OCI-LY7 (cell line): ENCODE data around the gene FASTK. TPM values are rescaled to one million over a fixed set of nuclear protein-coding genes. Genes with fewer than 3 reads are reported as not detected.

Experiments used
- BruUV-seq: library from RNA; stranded (reverse); fragments of 400-500 nt; replicated peaks from 2 replicates; lab custom pipeline; 2021; lab: Mats Ljungman, UMichigan
- CTCF ChIA-PET: fragments of 300-600 bp; sonication (Branson Sonifier 250); formaldehyde crosslinking; loops from one replicate; lab custom pipeline; 2022; ENCODE audit warnings: antibody characterized with exemption; ENCODE audit not compliant: unreplicated experiment; lab: Charles Lee
- POLR2A ChIA-PET: fragments of 300-600 bp; sonication (Branson Sonifier 250); formaldehyde crosslinking; loops from one replicate; lab custom pipeline; 2022; ENCODE audit warnings: antibody characterized with exemption; lab: Charles Lee
- DNase-seq: peaks from one replicate; pipeline ENCODE4 v3.0.0-alpha.2; 2015; ENCODE audit warnings: low spot score
- H2AFZ ChIP-seq: fragments of 200-600 bp; sonication (generic), shearing (Covaris generic); 2 replicates; pipeline ENCODE4 v1.6.1; 2014; ENCODE audit warnings: mild to moderate bottlenecking, antibody characterized with exemption, low read length, moderate library complexity
- H3K27ac ChIP-seq: fragments of 200-600 bp; sonication (generic); 2 replicates; pipeline ENCODE4 v1.5.1; 2014; ENCODE audit warnings: mixed run types, low read depth, mild to moderate bottlenecking, moderate library complexity, low read length, inconsistent platforms; ENCODE audit not compliant: poor library complexity, severe bottlenecking
- H3K36me3 ChIP-seq: fragments of 200-600 bp; sonication (generic); 2 replicates; pipeline ENCODE4 v1.6.1; 2014; ENCODE audit warnings: mild to moderate bottlenecking, antibody characterized with exemption, low read length, moderate library complexity, mixed read lengths; ENCODE audit not compliant: insufficient read depth
- H3K4me1 ChIP-seq: fragments of 200-600 bp; sonication (generic); 2 replicates; pipeline ENCODE4 v1.5.1; 2014; ENCODE audit warnings: mild to moderate bottlenecking, low read length; ENCODE audit not compliant: insufficient read depth, poor library complexity, severe bottlenecking
- H3K4me2 ChIP-seq: fragments of 200-600 bp; sonication (generic); 2 replicates; pipeline ENCODE4 v1.6.1; 2014; ENCODE audit warnings: mild to moderate bottlenecking, low read length
- H3K4me3 ChIP-seq: fragments of 200-600 bp; sonication (generic); 2 replicates; pipeline ENCODE4 v1.5.1; 2014; ENCODE audit warnings: mild to moderate bottlenecking, low read depth, low read length; ENCODE audit not compliant: poor library complexity, severe bottlenecking
- H3K79me2 ChIP-seq: fragments of 200-600 bp; sonication (generic); 2 replicates; pipeline ENCODE4 v1.6.1; 2016; ENCODE audit warnings: low read depth, mild to moderate bottlenecking, low read length, moderate library complexity, mixed read lengths; ENCODE audit not compliant: insufficient read depth
- H3K9me2 ChIP-seq: fragments of 200-600 bp; sonication (generic); 2 replicates; pipeline ENCODE4 v1.6.1; 2016; ENCODE audit warnings: mild to moderate bottlenecking, low read length, mixed read lengths; ENCODE audit not compliant: insufficient read depth
- H3K9me3 ChIP-seq: fragments of 200-600 bp; sonication (generic); 2 replicates; pipeline ENCODE4 v1.6.1; 2014; ENCODE audit warnings: mild to moderate bottlenecking, mixed run types, low read length, mixed read lengths
- H4K20me1 ChIP-seq: fragments of 200-600 bp; sonication (generic); 2 replicates; pipeline ENCODE4 v1.6.1; 2014; ENCODE audit warnings: mild to moderate bottlenecking, antibody characterized with exemption, low read length, moderate library complexity, mixed read lengths; ENCODE audit not compliant: insufficient read depth
- EZH2phosphoT487 ChIP-seq: fragments of 200-600 bp; sonication (generic); IDR thresholded peaks from 2 replicates; pipeline ENCODE4 v1.6.1; 2018; ENCODE audit warnings: low read depth, borderline replicate concordance, mild to moderate bottlenecking, mixed run types, antibody characterized with exemption, low read length, moderate library complexity, mixed read lengths
- intact Hi-C: fragments of 100-400 bp; cut with micrococcal nuclease; formaldehyde crosslinking; loops from one replicate; pipeline ENCODE4 v1.10.0; 2022; ENCODE audit not compliant: unreplicated experiment
- total RNA-seq, 2 experiments: library from RNA; depleted of rRNA in 1 of 2; stranded (reverse); fragments of >200 nt in 1 of 2; shearing (Covaris generic) in 1 of 2; gene quantifications; 2 replicates each; pipeline ENCODE4 v1.2.3, GENCODE V29; 2014 to 2022
- TF ChIP-seq, protein P1 (sequence below): fragments of 200-600 bp; sonication (generic); conservative IDR thresholded peaks from 2 replicates; pipeline ENCODE4 v1.5.1; 2014; ENCODE audit warnings: mild to moderate bottlenecking, antibody characterized with exemption, low read length, moderate library complexity, mixed read lengths

FASTK gene
- total RNA-seq, 2 experiments from 2014 or later, result 90.5 to 118 TPM

GRCh38 chr7:151107882-151108281 lies 27.3 kb upstream of the FASTK start:
- no peak for TF ChIP-seq EZH2phosphoT487
- TF ChIP-seq, protein P1, sequence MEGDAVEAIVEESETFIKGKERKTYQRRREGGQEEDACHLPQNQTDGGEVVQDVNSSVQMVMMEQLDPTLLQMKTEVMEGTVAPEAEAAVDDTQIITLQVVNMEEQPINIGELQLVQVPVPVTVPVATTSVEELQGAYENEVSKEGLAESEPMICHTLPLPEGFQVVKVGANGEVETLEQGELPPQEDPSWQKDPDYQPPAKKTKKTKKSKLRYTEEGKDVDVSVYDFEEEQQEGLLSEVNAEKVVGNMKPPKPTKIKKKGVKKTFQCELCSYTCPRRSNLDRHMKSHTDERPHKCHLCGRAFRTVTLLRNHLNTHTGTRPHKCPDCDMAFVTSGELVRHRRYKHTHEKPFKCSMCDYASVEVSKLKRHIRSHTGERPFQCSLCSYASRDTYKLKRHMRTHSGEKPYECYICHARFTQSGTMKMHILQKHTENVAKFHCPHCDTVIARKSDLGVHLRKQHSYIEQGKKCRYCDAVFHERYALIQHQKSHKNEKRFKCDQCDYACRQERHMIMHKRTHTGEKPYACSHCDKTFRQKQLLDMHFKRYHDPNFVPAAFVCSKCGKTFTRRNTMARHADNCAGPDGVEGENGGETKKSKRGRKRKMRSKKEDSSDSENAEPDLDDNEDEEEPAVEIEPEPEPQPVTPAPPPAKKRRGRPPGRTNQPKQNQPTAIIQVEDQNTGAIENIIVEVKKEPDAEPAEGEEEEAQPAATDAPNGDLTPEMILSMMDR, result no peak
- Histone ChIP-seq H3K9me2 (no peaks in the 10 kb centered on the region), H3K9me3 (no peaks in the 10 kb centered on the region), H3K4me3 (no peak overlapping the region), H4K20me1 (no peaks in the 10 kb centered on the region; the same call in 1 of the 2 replicates), H3K4me1 (no peaks in the 10 kb centered on the region), H3K36me3 (no peaks in the 10 kb centered on the region), H3K27ac (no peak overlapping the region), H3K4me2 (no peak overlapping the region), H3K79me2 (no peaks in the 10 kb centered on the region), H2AFZ (no peak overlapping the region)
- BruUV-seq, result no TSS peak
- CTCF ChIA-PET, result interaction anchor here (1.0 kb wide), 1 partner anchor 16 kb away, joined by 3 read pairs; no protein-coding TSS in a partner anchor
- intact Hi-C loops, result no loop called here
- no peak for DNase-seq
- POLR2A ChIA-PET, result no interaction called here

DNA sequence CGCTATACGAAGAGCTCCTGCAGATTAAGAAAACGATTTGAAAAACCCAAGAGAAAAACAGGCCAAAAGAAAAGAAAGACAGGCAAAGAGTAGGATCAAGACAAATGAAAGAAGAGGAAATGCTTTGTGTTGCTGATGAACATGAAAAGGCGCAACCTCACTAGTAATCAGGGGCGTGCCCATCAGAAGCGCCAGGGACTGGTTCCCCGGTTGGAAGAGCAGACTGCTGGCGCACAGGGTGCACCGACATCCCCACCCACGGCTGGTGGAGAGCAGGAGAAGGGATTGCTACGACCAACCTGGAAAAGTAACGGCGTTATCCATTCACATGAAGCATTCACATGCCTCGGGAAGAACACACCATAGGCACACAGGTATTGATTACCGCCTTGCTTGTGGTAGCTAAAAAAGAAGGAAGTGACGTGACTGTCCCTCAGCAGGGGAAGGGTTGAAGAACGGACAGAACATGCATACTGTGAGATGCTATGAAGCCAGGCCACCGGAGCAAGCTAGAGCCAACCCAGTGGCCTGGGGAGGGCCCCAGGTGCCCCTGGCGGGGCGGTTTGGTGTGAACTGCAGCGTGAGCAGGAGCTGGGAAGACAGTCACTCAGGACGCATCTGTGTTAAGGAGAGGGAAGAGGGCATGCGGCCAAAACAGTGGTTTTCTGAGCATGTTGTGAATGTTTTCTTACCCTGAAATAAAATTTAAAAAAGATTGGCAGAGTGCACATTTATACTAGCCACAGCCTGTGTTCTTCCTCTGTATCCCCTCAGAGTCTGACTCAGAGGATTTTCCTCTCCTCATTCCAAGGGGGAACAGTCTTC lies 24.0 kb upstream of the FASTK start:
- H3K36me3 ChIP-seq, result no peaks in the 10 kb centered on the region
- no peak overlapping the region for H3K4me2 ChIP-seq
- DNase-seq, result no peak
- H3K4me3 ChIP-seq, result no peak overlapping the region
- TF ChIP-seq, protein P1, result no peak
- TF ChIP-seq EZH2phosphoT487, result no peak
- no peaks in the 10 kb centered on the region for H3K79me2 ChIP-seq
- no peak overlapping the region for H2AFZ ChIP-seq
- ChIA-PET CTCF (interaction anchor here (0.6 kb wide), 1 partner anchor 24 kb away, joined by 3 read pairs; the partner anchor contains the start of gene FASTK), POLR2A (no interaction called here)
- no peaks in the 10 kb centered on the region for H3K9me2 ChIP-seq
- intact Hi-C loops, result no loop called here
- no peaks in the 10 kb centered on the region; the same call in 1 of the 2 replicates for H4K20me1 ChIP-seq
- H3K9me3 ChIP-seq, result no peaks in the 10 kb centered on the region
- no peak overlapping the region for H3K27ac ChIP-seq
- BruUV-seq, result no TSS peak
- H3K4me1 ChIP-seq, result no peaks in the 10 kb centered on the region

GRCh38 chr7:151103973-151104372 lies 23.4 kb upstream of the FASTK start:
- intact Hi-C loops, result no loop called here
- DNase-seq, result no peak
- Histone ChIP-seq H3K4me1 (no peaks in the 10 kb centered on the region), H2AFZ (no peak overlapping the region), H4K20me1 (no peaks in the 10 kb centered on the region; the same call in 1 of the 2 replicates), H3K4me3 (no peak overlapping the region), H3K9me3 (no peaks in the 10 kb centered on the region), H3K79me2 (no peaks in the 10 kb centered on the region), H3K9me2 (no peaks in the 10 kb centered on the region), H3K4me2 (no peak overlapping the region), H3K27ac (no peak overlapping the region), H3K36me3 (no peaks in the 10 kb centered on the region)
- TF ChIP-seq, protein P1, result no peak
- no peak for TF ChIP-seq EZH2phosphoT487
- ChIA-PET CTCF (no interaction called here), POLR2A (no interaction called here)
- BruUV-seq, result no TSS peak
